ENCODE data around the gene ATP6AP1. TPM values are rescaled to one million over a fixed set of nuclear protein-coding genes. Genes with fewer than 3 reads are reported as not detected.

ATP6AP1 gene
- total RNA-seq, 2 experiments from 2014 or later = 46.9 to 51.1 TPM

DNA sequence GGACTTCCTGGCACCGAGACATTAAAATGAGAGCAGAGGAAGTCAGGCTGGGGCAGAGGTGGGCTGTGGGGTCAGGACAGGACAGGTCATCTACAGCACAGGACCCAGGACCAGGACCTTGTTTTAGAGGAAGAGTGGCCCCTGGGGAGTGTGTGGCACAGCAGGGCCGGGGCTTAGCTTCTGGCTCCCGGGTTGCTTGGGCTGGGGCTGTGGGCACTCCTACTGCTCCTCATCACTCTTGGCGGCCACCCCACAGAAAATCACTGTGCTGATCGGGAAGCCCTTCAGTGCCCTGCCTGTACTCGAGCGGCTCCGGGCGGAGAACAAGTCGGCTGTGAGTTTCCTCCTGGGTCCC lies 8.1 kb upstream of the ATP6AP1 start:
- ATAC-seq (ENCODE audit: low read depth) (no peak), DNase-seq (no peak)
- Mint-ChIP-seq H3K27ac (no peak overlapping the region), H3K9me3 (no peaks in the 10 kb centered on the region), H3K4me1 (peaks cover 5% of the 10 kb centered on the region), H3K36me3 (peaks cover under 1% of the 10 kb centered on the region), H3K4me3 (no peak overlapping the region), H3K27me3 (no peaks in the 10 kb centered on the region)
- POLR2A ChIA-PET = interaction anchor here (0.5 to 1.3 kb wide), 3 partner anchors 8 to 327 kb away, joined by 3 to 5 read pairs (median 3); no protein-coding TSS in a partner anchor

DNA sequence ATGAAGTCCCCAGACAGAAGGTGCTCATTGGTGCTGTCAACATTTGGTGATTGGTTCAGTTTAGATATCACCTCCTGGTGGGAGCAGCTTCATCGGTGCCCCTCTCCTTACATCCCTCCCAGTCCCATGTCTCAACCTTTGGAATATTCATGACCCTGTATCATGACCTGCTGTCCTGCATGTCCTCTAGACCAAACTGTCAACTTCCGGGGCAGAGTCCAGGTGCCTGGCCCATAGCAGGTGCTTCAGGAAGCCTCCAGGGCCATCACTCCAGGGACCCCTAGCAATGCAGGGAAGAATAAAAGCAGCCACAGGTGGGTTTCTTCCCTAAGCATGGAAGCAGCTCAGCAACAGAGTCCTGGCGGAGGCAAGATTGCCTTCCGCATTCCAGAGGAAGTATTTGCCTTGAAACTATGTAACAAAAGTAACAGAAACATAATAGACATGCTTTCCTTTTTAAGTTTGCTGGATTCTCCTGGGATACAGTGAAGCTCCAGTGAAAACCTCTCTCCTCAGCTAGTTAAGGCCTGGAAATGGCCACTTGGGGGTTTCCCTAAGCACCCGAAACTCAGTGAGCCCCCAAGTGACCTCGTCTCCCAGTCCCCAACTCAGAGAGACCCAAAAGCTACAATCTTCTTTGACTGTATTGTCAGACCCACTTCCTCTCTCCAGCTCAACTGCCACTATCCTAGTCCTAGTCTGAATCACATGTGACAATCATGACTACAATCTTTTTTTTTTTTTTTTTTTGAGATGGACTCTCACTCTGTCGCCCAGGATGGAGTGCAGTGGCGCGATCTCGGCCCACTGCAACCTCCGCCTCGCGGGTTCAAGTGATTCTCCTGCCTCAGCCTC lies 1.3 kb upstream of the ATP6AP1 start:
- H3K9me3 Mint-ChIP-seq = no peaks in the 10 kb centered on the region
- DNase-seq = no peak
- POLR2A ChIA-PET = interaction anchor here (0.5 to 1.2 kb wide), 2 partner anchors 15 to 49 kb away, joined by 3 to 5 read pairs; no protein-coding TSS in a partner anchor
- peaks cover 6% of the 10 kb centered on the region for H3K36me3 Mint-ChIP-seq
- H3K27ac Mint-ChIP-seq = no peak overlapping the region
- no peak for ATAC-seq (ENCODE audit: low read depth)
- H3K4me1 Mint-ChIP-seq = peaks cover 25% of the 10 kb centered on the region
- no peaks in the 10 kb centered on the region for H3K27me3 Mint-ChIP-seq
- H3K4me3 Mint-ChIP-seq = no peak overlapping the region

DNA sequence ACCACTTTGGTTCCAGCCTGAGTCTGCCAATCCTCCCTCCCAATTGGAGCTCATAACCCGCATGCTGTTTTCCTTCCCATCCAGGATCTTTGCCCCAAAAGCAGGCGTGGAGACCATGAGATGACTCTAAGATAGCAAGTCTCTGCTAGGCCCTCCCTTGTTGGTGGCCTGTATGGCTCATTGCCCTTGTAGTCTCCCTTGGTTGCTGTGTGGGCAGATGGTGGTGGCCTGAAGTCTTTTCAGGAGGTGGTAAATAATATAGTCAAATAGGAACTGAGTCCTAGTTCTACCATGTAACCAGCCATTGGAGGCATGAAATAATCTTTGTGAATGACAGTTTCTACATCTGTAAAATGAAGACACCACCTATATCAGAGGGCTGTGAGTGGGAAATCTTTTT lies 1.2 kb downstream of the ATP6AP1 start:
- no peak for ATAC-seq (ENCODE audit: low read depth)
- POLR2A ChIA-PET = interaction anchor here (1.1 to 2.5 kb wide), 4 partner anchors 13 to 61 kb away, joined by 3 to 16 read pairs (median 8); partner anchors contain the start of genes RPL10 and SLC10A3
- peak overlapping the region; percentile 12 for H3K27ac Mint-ChIP-seq

DNA sequence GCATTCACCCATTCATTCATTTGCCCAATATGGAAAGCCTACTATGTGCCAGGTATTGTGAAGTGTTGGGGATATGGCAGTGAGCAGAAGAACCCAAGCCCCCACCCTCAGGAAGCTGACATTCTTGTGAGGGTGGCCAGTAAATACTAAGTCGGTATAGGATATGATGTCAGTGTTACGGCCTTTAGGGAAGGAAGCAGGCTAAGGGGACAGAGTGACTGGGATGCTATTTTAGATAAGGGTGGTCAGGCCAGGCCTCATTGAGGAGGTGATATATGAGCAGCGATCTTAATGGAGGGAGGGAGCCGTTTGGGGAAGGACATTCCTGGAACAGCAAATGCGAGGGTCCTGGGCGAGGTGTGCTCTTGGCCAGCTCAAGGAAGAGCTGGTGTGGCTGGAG lies 2.0 kb downstream of the ATP6AP1 start:
- peaks cover 6% of the 10 kb centered on the region for H3K36me3 Mint-ChIP-seq
- H3K27ac Mint-ChIP-seq = peak overlapping the region; percentile 70
- peak overlapping the region; percentile 50 for H3K4me3 Mint-ChIP-seq
- DNase-seq = no peak
- H3K9me3 Mint-ChIP-seq = no peaks in the 10 kb centered on the region
- ATAC-seq (ENCODE audit: low read depth) = no peak
- H3K4me1 Mint-ChIP-seq = peaks cover 23% of the 10 kb centered on the region
- POLR2A ChIA-PET = no interaction called here
- H3K27me3 Mint-ChIP-seq = no peaks in the 10 kb centered on the region

More for the DNA sequence above, 1.2 kb downstream of the ATP6AP1 start:
- DNase-seq = no peak
- Mint-ChIP-seq H3K9me3 (no peaks in the 10 kb centered on the region), H3K4me1 (peaks cover 23% of the 10 kb centered on the region), H3K36me3 (peaks cover 6% of the 10 kb centered on the region), H3K27me3 (no peaks in the 10 kb centered on the region), H3K4me3 (peak overlapping the region; percentile 80)

DNA sequence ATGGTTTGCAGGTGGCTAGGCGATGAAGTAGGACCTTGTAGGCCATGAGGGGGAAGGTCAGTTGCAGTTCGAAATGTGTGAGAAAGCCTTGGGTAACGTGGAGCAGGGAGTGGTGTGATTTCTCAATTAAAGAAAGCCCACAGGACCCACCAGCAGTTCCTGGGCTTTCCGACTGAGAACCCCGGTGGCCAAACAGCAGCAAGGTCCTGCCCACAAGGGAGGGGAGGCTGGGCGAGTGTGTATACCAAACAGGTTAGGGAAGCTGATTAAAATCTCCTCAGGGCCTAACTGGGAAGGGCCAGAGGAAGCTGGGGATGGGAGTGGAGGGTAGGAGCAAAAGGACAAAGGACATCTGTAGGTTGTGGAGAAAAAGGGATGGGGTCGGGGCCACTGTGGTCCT lies 2.4 kb downstream of the ATP6AP1 start:
- Mint-ChIP-seq H3K27ac (peak overlapping the region; percentile 70), H3K9me3 (no peaks in the 10 kb centered on the region), H3K4me3 (peak overlapping the region; percentile 16), H3K4me1 (peaks cover 23% of the 10 kb centered on the region), H3K27me3 (no peaks in the 10 kb centered on the region), H3K36me3 (peaks cover 6% of the 10 kb centered on the region)
- ATAC-seq (ENCODE audit: low read depth) = no peak
- POLR2A ChIA-PET = interaction anchor here (0.8 kb wide), 1 partner anchor 19 kb away, joined by 3 read pairs; no protein-coding TSS in a partner anchor
- DNase-seq = no peak

DNA sequence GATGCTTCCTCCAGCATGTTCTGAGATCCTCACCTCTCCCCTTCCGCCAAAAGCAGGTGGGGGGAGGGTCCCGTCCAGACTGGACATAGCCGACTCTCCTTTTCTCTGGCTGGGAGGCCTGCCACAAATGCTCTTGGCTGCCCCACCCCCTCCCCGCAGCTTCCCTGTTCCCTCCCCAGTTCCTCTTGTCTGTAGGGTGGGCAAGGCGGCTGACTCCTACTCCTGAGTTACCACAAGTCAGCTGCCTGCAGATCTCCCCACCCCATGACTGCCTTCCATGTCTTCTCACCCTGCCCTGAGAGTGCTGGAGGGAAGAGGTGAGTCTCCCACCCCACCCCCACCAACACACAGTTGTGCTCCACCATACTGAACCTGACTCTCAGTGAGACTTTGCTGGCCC lies 2.9 kb downstream of the ATP6AP1 start:
- H3K27ac Mint-ChIP-seq = no peak overlapping the region

DNA sequence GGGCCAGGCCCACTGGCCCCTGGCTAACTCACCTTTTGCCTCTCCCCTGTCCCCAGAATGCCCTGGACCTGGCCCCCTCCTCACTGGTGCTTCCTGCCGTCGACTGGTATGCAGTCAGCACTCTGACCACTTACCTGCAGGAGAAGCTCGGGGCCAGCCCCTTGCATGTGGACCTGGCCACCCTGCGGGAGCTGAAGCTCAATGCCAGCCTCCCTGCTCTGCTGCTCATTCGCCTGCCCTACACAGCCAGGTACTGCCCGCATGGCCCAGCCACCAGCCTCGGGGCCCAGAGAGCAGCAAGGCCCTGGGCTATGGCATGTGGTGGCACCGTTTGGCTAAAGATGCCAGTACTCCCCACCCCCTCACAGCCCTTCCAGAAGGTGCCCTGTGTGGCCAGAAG lies 3.7 kb downstream of the ATP6AP1 start:
- Mint-ChIP-seq H3K27ac (no peak overlapping the region), H3K36me3 (peaks cover 6% of the 10 kb centered on the region), H3K9me3 (no peaks in the 10 kb centered on the region), H3K4me1 (peaks cover 25% of the 10 kb centered on the region), H3K4me3 (no peak overlapping the region), H3K27me3 (no peaks in the 10 kb centered on the region)
- POLR2A ChIA-PET = interaction anchor here (1.0 kb wide), 1 partner anchor 11 kb away, joined by 3 read pairs; no protein-coding TSS in a partner anchor
- DNase-seq (no peak), ATAC-seq (ENCODE audit: low read depth) (no peak)

More for the DNA sequence above, 2.9 kb downstream of the ATP6AP1 start:
- H3K4me3 Mint-ChIP-seq = no peak overlapping the region
- H3K9me3 Mint-ChIP-seq = no peaks in the 10 kb centered on the region
- H3K27me3 Mint-ChIP-seq = no peaks in the 10 kb centered on the region
- H3K36me3 Mint-ChIP-seq = peaks cover 6% of the 10 kb centered on the region
- ATAC-seq (ENCODE audit: low read depth) (no peak), DNase-seq (no peak)
- H3K4me1 Mint-ChIP-seq = peaks cover 26% of the 10 kb centered on the region
- POLR2A ChIA-PET = interaction anchor here (0.8 to 1.0 kb wide), 2 partner anchors 11 to 19 kb away, joined by 3 read pairs; no protein-coding TSS in a partner anchor

DNA sequence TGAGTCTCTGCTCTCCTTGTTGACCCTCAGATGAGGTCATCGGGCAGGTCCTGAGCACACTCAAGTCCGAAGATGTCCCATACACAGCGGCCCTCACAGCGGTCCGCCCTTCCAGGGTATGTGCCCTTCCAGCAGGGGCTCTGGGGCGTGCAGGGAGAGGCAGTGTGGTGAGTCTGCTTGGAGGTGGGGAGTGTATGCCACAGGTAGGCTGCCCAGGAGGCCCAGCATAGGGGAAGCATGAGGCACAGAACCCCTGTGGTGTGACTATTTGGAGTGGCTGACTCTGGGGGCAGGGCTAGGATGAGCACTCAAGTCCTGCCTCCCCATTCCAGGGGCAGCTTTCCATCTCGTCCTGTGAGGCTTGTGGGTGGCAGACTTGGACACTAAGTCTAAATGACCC lies 5.1 kb downstream of the ATP6AP1 start:
- Mint-ChIP-seq H3K4me1 (peaks cover 26% of the 10 kb centered on the region), H3K27me3 (no peaks in the 10 kb centered on the region), H3K36me3 (peaks cover 6% of the 10 kb centered on the region), H3K4me3 (no peak overlapping the region), H3K27ac (no peak overlapping the region), H3K9me3 (no peaks in the 10 kb centered on the region)
- DNase-seq (no peak), ATAC-seq (ENCODE audit: low read depth) (no peak)
- POLR2A ChIA-PET = no interaction called here

DNA sequence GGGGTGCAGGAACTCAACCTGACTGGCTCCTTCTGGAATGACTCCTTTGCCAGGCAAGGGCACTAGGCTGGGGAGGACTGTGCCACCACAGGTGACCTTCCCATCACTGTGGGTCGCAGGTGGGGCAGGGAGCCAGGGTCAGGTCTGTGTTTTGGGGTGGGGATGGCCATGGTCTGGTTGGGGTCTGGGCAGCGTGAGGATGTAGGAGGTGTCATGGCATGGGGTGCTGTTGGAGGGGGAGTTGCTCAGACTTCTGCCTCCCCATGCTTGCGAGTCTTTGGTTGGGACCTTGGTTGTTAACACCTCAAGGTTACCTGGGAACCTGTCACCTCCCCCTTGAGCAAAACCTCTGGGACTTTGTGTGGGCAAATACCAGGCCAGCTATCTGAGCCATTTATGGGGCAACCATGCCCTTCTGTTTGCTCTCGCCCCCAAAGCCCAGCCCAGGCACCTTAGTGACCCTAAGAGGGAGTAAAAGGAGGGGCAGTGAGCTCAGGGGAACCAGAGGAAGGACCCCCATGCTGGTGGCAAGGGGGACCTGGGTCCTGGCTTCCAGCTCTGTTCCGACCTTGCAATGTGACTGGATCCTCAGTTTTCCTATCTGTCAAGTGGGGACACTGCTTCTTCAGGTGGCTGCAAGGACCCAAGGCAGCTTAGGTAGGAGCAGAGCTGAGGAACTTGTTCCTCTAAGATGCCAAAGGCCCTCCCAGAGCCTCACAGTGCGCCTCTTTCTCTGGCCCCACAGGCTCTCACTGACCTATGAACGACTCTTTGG lies 6.1 kb downstream of the ATP6AP1 start:
- no peak for ATAC-seq (ENCODE audit: low read depth)
- no peaks in the 10 kb centered on the region for H3K9me3 Mint-ChIP-seq
- POLR2A ChIA-PET = interaction anchor here (0.9 to 1.7 kb wide), 2 partner anchors 13 to 56 kb away, joined by 3 read pairs; partner anchors contain the start of gene SLC10A3
- H3K4me3 Mint-ChIP-seq = no peak overlapping the region
- no peak for DNase-seq
- H3K27me3 Mint-ChIP-seq = no peaks in the 10 kb centered on the region
- H3K36me3 Mint-ChIP-seq = peaks cover 6% of the 10 kb centered on the region
- H3K27ac Mint-ChIP-seq = no peak overlapping the region
- H3K4me1 Mint-ChIP-seq = peaks cover 23% of the 10 kb centered on the region

DNA sequence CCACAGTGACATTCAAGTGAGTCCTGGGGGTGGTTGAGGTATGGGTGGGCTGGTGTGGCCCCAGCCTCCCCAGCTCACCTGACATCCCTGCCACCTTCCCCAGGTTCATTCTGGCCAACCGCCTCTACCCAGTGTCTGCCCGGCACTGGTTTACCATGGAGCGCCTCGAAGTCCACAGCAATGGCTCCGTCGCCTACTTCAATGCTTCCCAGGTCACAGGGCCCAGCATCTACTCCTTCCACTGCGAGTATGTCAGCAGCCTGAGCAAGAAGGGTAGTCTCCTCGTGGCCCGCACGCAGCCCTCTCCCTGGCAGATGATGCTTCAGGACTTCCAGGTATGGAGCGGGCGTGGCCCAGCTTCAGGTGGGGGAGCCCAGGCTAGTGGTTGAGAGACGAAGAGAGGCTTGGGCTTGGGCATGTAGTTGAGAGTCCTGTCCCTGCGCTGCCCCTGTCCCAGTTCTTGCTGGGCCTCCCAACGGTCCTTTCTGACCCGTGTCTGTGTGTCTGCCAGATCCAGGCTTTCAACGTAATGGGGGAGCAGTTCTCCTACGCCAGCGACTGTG lies 6.8 kb downstream of the ATP6AP1 start:
- POLR2A ChIA-PET = interaction anchor here (1.7 kb wide), 1 partner anchor 14 kb away, joined by 3 read pairs; no protein-coding TSS in a partner anchor
- H3K27me3 Mint-ChIP-seq = no peaks in the 10 kb centered on the region
- H3K27ac Mint-ChIP-seq = no peak overlapping the region
- ATAC-seq (ENCODE audit: low read depth) (no peak), DNase-seq (no peak)
- H3K9me3 Mint-ChIP-seq = no peaks in the 10 kb centered on the region
- peaks cover 6% of the 10 kb centered on the region for H3K36me3 Mint-ChIP-seq
- H3K4me1 Mint-ChIP-seq = peaks cover 21% of the 10 kb centered on the region
- no peak overlapping the region for H3K4me3 Mint-ChIP-seq

DNA sequence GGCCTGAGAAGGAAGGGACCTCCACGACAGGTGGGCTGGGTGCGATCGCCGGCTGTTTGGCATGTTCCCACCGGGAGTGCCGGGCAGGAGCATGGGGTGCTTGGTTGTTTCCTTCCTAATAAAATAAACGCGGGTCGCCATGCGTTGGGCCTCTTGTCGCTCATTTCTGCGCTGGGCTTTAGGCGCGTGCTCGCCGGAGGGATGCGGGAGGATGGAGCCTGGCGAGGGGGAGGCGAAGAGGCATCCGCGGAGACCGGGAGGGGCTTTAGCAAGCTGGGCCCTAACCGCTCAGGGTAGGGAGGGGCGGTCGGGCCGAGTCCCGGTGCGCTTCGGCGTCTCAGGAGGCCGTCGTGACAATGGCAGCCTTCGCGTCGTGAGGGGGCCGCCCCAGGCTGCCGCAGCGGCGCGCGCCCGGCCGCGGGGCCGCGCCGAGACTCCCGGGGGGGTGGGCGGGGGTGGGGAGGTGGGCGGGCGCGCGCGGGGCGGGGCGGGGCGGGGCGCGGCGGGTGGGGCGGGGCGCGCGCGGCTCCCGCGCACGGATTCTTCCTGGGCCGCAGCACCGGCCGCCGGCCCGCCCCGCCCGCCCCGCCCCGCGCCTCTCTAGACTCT lies 8.0 kb downstream of the ATP6AP1 start:
- DNase-seq = peak; percentile 65
- peak; percentile 70 for ATAC-seq (ENCODE audit: low read depth)
- POLR2A ChIA-PET = no interaction called here
- peak overlapping the region; percentile 89 for H3K27ac Mint-ChIP-seq
- peaks cover 14% of the 10 kb centered on the region for H3K4me1 Mint-ChIP-seq
- peak overlapping the region; percentile 77 for H3K4me3 Mint-ChIP-seq
- H3K36me3 Mint-ChIP-seq = no peaks in the 10 kb centered on the region
- H3K27me3 Mint-ChIP-seq = no peaks in the 10 kb centered on the region
- H3K9me3 Mint-ChIP-seq = no peaks in the 10 kb centered on the region

DNA sequence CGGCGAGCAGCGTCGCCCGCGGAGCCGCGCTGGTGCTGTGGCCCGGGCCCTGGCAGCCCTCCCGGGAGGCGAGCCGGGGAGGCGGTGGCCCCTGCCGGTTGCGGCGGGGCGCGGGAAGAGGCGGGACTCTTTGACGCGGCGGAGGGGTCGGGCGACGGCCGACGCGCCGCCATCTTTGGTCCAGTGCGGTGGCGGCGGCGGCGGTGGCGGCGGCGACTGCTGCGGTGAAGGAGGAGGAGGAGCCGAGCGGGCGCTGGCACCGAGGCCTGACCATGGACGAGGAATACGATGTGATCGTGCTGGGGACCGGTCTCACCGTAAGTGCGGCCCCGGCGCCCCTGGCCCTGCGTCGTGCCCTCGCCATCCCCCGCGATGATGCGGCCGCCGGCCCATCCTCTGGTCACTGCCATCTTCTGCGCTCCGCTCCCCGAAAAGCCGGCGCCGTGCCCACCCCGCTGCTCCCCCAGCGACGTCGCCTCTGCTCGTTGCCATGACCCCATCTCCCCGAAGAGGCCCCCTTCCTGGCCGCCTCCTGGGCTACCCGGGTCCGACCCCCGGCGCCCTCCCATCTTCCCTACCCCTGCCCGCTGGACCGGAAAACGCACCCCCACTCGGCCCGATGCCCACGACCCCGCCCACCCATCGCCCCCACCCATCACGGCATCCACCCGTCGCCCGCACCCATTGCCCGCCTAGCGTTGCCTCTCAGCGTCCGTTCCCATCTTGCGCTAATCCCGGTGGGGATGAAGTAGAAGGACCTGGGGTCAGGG lies 8.7 kb downstream of the ATP6AP1 start, which contains the start of gene GDI1:
Gene GDI1, plus strand, starts transcription at position 172 of the 770 bp plus-strand sequence. Its CDS starts 101 bp downstream, at position 273.
- POLR2A ChIA-PET = no interaction called here
- peak within 1 kb of the TSS; percentile 89 for H3K27ac Mint-ChIP-seq
- no peaks in the 10 kb centered on the region for H3K9me3 Mint-ChIP-seq
- peak; percentile 79 for DNase-seq
- H3K4me3 Mint-ChIP-seq = peak within 1 kb of the TSS; percentile 89
- no peaks in the 10 kb centered on the region for H3K27me3 Mint-ChIP-seq
- peak; percentile 48 for ATAC-seq (ENCODE audit: low read depth)
- H3K36me3 Mint-ChIP-seq = no peaks in the 10 kb centered on the region
- peaks cover 15% of the 10 kb centered on the region for H3K4me1 Mint-ChIP-seq
